GM04504 (cell line): ENCODE data around the gene SNED1.

Experiments used
- DNase-seq: peaks from one replicate; pipeline ENCODE4 v3.0.0-alpha.2; 2012; ENCODE audit warnings: low read depth

The SNED1 gene

GRCh38 chr2:241068942-241069810 is 70.8 kb downstream of the SNED1 start:
- no peak for DNase-seq

GRCh38 chr2:241069821-241070281 is 71.4 kb downstream of the SNED1 start:
- no peak for DNase-seq

GRCh38 chr2:241070361-241070760 is 71.9 kb downstream of the SNED1 start:
- DNase-seq: no peak

GRCh38 chr2:241070811-241071676 is 72.6 kb downstream of the SNED1 start:
- DNase-seq: no peak

GRCh38 chr2:241071677-241072111 is 73.3 kb downstream of the SNED1 start:
- no peak for DNase-seq

GRCh38 chr2:241072151-241072550 is 73.7 kb downstream of the SNED1 start:
- DNase-seq: no peak

- DNase-seq: no peak
Observed at GRCh38 chr2:241072553-241073165, 74.2 kb downstream of the SNED1 start.

GRCh38 chr2:241073166-241074064 is 75.0 kb downstream of the SNED1 start:
- no peak for DNase-seq

- DNase-seq: no peak
Observed at GRCh38 chr2:241074065-241074818, 75.8 kb downstream of the SNED1 start.

- no peak for DNase-seq
Observed at GRCh38 chr2:241074901-241075540, 76.6 kb downstream of the SNED1 start.

- DNase-seq: no peak
Observed at GRCh38 chr2:241080405-241081189, 82.2 kb downstream of the SNED1 start.

- DNase-seq: no peak
Observed at GRCh38 chr2:241081190-241081642, 82.8 kb downstream of the SNED1 start.

GRCh38 chr2:241081643-241082340 is 83.4 kb downstream of the SNED1 start:
- no peak for DNase-seq

GRCh38 chr2:241082341-241083090 is 84.1 kb downstream of the SNED1 start:
- DNase-seq: no peak

- DNase-seq: no peak
Observed at GRCh38 chr2:241083091-241083415, 84.6 kb downstream of the SNED1 start.

- DNase-seq: no peak
Observed at GRCh38 chr2:241084856-241085444, 86.5 kb downstream of the SNED1 start.

- no peak for DNase-seq
Observed at GRCh38 chr2:241087420-241088268, 89.2 kb downstream of the SNED1 start.
